ENCODE data around the gene GLI3. TPM values are rescaled to one million over a fixed set of nuclear protein-coding genes. Genes with fewer than 3 reads are reported as not detected.

Gene GLI3
- total and polyA plus RNA-seq, 10 of the 15 experiments (the other 5 are each of a cell fraction or from before 2014, with no cell fraction given), result 0.01 TPM; not detected in 8

DNA sequence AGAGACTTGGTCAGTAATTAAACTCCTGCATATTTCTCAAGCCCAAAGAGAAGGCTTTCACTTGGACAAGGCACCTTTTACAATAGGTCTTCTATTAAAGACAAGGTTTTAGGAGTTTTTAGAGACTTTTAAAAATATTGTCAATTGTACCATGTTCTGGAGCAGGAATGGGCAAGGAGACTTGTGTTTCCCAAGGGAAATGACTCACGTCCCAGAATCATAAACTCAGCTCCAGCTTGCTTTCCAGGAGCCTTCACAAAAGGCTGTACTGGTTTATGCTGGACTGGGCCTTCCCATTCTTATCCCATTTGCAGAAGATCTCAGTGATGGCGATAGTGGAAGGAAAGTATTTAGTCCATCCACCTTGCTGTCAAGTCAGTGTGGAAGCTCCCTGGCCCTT is 7.8 kb upstream of the GLI3 start:
- CTCF ChIA-PET, result no interaction called here
- BruUV-seq (replicated peaks), result no TSS peak
- no peak for TF ChIP-seq JUND (IDR thresholded peaks at IDR 0.05; ENCODE audit: low read depth, low read length)
- TF ChIP-seq, protein P1, sequence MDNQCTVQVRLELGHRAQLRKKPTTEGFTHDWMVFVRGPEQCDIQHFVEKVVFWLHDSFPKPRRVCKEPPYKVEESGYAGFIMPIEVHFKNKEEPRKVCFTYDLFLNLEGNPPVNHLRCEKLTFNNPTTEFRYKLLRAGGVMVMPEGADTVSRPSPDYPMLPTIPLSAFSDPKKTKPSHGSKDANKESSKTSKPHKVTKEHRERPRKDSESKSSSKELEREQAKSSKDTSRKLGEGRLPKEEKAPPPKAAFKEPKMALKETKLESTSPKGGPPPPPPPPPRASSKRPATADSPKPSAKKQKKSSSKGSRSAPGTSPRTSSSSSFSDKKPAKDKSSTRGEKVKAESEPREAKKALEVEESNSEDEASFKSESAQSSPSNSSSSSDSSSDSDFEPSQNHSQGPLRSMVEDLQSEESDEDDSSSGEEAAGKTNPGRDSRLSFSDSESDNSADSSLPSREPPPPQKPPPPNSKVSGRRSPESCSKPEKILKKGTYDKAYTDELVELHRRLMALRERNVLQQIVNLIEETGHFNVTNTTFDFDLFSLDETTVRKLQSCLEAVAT (IDR thresholded peaks at IDR 0.05), result no peak
- TF ChIP-seq, protein P2, sequence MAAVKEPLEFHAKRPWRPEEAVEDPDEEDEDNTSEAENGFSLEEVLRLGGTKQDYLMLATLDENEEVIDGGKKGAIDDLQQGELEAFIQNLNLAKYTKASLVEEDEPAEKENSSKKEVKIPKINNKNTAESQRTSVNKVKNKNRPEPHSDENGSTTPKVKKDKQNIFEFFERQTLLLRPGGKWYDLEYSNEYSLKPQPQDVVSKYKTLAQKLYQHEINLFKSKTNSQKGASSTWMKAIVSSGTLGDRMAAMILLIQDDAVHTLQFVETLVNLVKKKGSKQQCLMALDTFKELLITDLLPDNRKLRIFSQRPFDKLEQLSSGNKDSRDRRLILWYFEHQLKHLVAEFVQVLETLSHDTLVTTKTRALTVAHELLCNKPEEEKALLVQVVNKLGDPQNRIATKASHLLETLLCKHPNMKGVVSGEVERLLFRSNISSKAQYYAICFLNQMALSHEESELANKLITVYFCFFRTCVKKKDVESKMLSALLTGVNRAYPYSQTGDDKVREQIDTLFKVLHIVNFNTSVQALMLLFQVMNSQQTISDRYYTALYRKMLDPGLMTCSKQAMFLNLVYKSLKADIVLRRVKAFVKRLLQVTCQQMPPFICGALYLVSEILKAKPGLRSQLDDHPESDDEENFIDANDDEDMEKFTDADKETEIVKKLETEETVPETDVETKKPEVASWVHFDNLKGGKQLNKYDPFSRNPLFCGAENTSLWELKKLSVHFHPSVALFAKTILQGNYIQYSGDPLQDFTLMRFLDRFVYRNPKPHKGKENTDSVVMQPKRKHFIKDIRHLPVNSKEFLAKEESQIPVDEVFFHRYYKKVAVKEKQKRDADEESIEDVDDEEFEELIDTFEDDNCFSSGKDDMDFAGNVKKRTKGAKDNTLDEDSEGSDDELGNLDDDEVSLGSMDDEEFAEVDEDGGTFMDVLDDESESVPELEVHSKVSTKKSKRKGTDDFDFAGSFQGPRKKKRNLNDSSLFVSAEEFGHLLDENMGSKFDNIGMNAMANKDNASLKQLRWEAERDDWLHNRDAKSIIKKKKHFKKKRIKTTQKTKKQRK (IDR thresholded peaks at IDR 0.05; ENCODE audit: low read depth, low read length), result no peak
- no peak for TF ChIP-seq SMARCA5 (IDR thresholded peaks at IDR 0.05)
- TF ChIP-seq, protein P3, sequence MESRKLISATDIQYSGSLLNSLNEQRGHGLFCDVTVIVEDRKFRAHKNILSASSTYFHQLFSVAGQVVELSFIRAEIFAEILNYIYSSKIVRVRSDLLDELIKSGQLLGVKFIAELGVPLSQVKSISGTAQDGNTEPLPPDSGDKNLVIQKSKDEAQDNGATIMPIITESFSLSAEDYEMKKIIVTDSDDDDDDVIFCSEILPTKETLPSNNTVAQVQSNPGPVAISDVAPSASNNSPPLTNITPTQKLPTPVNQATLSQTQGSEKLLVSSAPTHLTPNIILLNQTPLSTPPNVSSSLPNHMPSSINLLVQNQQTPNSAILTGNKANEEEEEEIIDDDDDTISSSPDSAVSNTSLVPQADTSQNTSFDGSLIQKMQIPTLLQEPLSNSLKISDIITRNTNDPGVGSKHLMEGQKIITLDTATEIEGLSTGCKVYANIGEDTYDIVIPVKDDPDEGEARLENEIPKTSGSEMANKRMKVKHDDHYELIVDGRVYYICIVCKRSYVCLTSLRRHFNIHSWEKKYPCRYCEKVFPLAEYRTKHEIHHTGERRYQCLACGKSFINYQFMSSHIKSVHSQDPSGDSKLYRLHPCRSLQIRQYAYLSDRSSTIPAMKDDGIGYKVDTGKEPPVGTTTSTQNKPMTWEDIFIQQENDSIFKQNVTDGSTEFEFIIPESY (IDR thresholded peaks at IDR 0.05), result no peak
- no peak for TF ChIP-seq ASH2L (IDR thresholded peaks at IDR 0.05; ENCODE audit: borderline replicate concordance, low read depth)
- TF ChIP-seq SMAD1 (IDR thresholded peaks at IDR 0.05; ENCODE audit: low read depth, partially characterized antibody), result no peak
- TF ChIP-seq, protein P4, sequence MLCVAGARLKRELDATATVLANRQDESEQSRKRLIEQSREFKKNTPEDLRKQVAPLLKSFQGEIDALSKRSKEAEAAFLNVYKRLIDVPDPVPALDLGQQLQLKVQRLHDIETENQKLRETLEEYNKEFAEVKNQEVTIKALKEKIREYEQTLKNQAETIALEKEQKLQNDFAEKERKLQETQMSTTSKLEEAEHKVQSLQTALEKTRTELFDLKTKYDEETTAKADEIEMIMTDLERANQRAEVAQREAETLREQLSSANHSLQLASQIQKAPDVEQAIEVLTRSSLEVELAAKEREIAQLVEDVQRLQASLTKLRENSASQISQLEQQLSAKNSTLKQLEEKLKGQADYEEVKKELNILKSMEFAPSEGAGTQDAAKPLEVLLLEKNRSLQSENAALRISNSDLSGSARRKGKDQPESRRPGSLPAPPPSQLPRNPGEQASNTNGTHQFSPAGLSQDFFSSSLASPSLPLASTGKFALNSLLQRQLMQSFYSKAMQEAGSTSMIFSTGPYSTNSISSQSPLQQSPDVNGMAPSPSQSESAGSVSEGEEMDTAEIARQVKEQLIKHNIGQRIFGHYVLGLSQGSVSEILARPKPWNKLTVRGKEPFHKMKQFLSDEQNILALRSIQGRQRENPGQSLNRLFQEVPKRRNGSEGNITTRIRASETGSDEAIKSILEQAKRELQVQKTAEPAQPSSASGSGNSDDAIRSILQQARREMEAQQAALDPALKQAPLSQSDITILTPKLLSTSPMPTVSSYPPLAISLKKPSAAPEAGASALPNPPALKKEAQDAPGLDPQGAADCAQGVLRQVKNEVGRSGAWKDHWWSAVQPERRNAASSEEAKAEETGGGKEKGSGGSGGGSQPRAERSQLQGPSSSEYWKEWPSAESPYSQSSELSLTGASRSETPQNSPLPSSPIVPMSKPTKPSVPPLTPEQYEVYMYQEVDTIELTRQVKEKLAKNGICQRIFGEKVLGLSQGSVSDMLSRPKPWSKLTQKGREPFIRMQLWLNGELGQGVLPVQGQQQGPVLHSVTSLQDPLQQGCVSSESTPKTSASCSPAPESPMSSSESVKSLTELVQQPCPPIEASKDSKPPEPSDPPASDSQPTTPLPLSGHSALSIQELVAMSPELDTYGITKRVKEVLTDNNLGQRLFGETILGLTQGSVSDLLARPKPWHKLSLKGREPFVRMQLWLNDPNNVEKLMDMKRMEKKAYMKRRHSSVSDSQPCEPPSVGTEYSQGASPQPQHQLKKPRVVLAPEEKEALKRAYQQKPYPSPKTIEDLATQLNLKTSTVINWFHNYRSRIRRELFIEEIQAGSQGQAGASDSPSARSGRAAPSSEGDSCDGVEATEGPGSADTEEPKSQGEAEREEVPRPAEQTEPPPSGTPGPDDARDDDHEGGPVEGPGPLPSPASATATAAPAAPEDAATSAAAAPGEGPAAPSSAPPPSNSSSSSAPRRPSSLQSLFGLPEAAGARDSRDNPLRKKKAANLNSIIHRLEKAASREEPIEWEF (IDR thresholded peaks at IDR 0.05; ENCODE audit: insufficient replicate concordance, low read depth, low read length), result no peak
- TF ChIP-seq, protein P5, sequence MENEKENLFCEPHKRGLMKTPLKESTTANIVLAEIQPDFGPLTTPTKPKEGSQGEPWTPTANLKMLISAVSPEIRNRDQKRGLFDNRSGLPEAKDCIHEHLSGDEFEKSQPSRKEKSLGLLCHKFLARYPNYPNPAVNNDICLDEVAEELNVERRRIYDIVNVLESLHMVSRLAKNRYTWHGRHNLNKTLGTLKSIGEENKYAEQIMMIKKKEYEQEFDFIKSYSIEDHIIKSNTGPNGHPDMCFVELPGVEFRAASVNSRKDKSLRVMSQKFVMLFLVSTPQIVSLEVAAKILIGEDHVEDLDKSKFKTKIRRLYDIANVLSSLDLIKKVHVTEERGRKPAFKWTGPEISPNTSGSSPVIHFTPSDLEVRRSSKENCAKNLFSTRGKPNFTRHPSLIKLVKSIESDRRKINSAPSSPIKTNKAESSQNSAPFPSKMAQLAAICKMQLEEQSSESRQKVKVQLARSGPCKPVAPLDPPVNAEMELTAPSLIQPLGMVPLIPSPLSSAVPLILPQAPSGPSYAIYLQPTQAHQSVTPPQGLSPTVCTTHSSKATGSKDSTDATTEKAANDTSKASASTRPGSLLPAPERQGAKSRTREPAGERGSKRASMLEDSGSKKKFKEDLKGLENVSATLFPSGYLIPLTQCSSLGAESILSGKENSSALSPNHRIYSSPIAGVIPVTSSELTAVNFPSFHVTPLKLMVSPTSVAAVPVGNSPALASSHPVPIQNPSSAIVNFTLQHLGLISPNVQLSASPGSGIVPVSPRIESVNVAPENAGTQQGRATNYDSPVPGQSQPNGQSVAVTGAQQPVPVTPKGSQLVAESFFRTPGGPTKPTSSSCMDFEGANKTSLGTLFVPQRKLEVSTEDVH (IDR thresholded peaks at IDR 0.05; ENCODE audit: low read depth, partially characterized antibody), result no peak

More for the DNA sequence above, 7.8 kb upstream of the GLI3 start:
- H3K4me3 ChIP-seq, result no peak overlapping the region
- no peak overlapping the region for H2AFZ ChIP-seq (ENCODE audit: control insufficient read depth, low read depth, low read length)
- SMC1A ChIA-PET (ENCODE audit: uncharacterized antibody, unreplicated experiment), result no interaction called here
- no peaks in the 10 kb centered on the region for H3K79me2 ChIP-seq (ENCODE audit: control insufficient read depth, insufficient read depth, low read length)
- in situ Hi-C loops (cut with MboI) (no loop called here), intact Hi-C loops (cut with micrococcal nuclease; ENCODE audit: unreplicated experiment) (no loop called here)
- POLR2A ChIA-PET, result no interaction called here
- no peak overlapping the region for H3K27ac ChIP-seq (ENCODE audit: control insufficient read depth, insufficient read depth)
- RAD21 ChIA-PET (ENCODE audit: unreplicated experiment), result no interaction called here
- 41% methylated on average over 2 of the region's 2 CpGs for WGBS (ENCODE audit: insufficient coverage, insufficient replicate concordance, low lambda C conversion rate, missing lambda C conversion rate)
- ATAC-seq (no peak), DNase-seq (ENCODE audit: low read depth, low spot score) (no peak), FAIRE-seq (no peak)
- no peaks in the 10 kb centered on the region for H3K4me1 ChIP-seq (ENCODE audit: control insufficient read depth, insufficient read depth, low read length)
- no peak overlapping the region for H3K4me2 ChIP-seq (ENCODE audit: control insufficient read depth, insufficient read depth)
- no peaks in the 10 kb centered on the region for H4K20me1 ChIP-seq (ENCODE audit: control insufficient read depth, insufficient read depth)
- H3K36me3 ChIP-seq (ENCODE audit: control insufficient read depth in 2 of 2, insufficient read depth in 2 of 2, low read length in 1 of 2), result no peaks in the 10 kb centered on the region
- H3K9me3 ChIP-seq (replicated peaks; ENCODE audit: control insufficient read depth, insufficient read depth, low read length), result no peaks in the 10 kb centered on the region
- no peak overlapping the region for H3K9ac ChIP-seq (ENCODE audit: control insufficient read depth, insufficient read depth, low read length)
- H3K27me3 ChIP-seq (replicated peaks in 1 of 2; ENCODE audit: control insufficient read depth in 2 of 2, insufficient read depth in 2 of 2, low read length in 1 of 2), result no peaks in the 10 kb centered on the region; a peak in 3 of 4 replicates

Measured in GM12878 (cell line).